ENCODE measurements around the gene IL3RA.
"Not testable (repeated sequence)": the region's sequence is repeated elsewhere in the genome, so short reads cannot be mapped to it uniquely, and the experiment has no call there.

Gene IL3RA

DNA sequence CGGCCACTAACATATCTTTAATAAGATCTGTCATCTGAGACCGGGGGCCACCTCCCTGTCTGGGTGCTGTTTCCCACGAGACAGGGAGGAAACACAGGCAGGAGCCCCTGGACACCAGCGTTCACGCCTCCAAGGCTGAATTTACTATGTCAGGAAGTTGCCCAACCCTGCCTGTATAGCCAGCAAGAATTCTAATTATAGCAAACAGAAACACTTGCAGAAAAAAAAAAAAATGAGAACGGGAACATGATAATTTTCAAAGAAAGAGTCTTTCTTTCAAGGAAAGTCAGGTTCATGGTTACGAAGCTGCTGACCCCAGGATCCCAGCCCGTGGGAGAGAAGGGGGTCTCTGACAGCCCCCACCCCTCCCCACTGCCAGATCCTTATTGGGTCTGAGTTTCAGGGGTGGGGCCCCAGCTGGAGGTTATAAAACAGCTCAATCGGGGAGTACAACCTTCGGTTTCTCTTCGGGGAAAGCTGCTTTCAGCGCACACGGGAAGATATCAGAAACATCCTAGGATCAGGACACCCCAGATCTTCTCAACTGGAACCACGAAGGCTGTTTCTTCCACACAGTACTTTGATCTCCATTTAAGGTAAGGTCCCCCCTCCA lies at the start of gene IL3RA:
Gene IL3RA, plus strand, starts transcription at position 455 of the 613 bp plus-strand sequence. CDS start 4,981 bp downstream, outside the sequence.
- no peak for DNase-seq (ENCODE audit: low read depth)
- TF ChIP-seq, protein P1, sequence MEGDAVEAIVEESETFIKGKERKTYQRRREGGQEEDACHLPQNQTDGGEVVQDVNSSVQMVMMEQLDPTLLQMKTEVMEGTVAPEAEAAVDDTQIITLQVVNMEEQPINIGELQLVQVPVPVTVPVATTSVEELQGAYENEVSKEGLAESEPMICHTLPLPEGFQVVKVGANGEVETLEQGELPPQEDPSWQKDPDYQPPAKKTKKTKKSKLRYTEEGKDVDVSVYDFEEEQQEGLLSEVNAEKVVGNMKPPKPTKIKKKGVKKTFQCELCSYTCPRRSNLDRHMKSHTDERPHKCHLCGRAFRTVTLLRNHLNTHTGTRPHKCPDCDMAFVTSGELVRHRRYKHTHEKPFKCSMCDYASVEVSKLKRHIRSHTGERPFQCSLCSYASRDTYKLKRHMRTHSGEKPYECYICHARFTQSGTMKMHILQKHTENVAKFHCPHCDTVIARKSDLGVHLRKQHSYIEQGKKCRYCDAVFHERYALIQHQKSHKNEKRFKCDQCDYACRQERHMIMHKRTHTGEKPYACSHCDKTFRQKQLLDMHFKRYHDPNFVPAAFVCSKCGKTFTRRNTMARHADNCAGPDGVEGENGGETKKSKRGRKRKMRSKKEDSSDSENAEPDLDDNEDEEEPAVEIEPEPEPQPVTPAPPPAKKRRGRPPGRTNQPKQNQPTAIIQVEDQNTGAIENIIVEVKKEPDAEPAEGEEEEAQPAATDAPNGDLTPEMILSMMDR (IDR thresholded peaks at IDR 0.05; ENCODE audit: insufficient read depth, low read depth, low read length, missing control alignments) = no peak
- H3K4me3 ChIP-seq (ENCODE audit: low read length) = no peak within 1 kb of the TSS

DNA sequence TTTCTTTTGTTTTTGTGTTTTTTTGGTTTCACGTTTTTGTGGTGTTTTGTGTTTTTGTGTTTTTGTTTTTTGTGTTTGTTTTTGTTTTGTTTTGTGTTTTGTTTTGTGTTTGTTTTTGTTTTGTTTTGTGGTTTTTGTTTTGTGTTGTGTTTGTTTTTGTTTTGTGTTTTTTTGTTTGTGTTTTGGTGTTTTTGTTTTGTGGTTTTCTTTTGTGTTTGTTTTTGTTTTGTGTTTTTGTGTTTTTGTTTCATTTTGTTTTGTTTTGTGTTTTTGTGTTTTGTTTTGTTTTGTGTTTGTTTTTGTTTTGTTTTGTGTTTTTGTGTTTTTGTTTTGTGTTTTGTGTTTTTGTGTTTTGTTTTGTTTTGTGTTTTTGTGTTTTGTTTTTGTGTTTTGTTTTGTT lies 47.0 kb upstream of the IL3RA start:
- DNase-seq (ENCODE audit: low read depth) = no peak
- H3K4me3 ChIP-seq (ENCODE audit: low read length) = no peak overlapping the region
- TF ChIP-seq, protein P1 (IDR thresholded peaks at IDR 0.05; ENCODE audit: insufficient read depth, low read depth, low read length, missing control alignments) = no peak

DNA sequence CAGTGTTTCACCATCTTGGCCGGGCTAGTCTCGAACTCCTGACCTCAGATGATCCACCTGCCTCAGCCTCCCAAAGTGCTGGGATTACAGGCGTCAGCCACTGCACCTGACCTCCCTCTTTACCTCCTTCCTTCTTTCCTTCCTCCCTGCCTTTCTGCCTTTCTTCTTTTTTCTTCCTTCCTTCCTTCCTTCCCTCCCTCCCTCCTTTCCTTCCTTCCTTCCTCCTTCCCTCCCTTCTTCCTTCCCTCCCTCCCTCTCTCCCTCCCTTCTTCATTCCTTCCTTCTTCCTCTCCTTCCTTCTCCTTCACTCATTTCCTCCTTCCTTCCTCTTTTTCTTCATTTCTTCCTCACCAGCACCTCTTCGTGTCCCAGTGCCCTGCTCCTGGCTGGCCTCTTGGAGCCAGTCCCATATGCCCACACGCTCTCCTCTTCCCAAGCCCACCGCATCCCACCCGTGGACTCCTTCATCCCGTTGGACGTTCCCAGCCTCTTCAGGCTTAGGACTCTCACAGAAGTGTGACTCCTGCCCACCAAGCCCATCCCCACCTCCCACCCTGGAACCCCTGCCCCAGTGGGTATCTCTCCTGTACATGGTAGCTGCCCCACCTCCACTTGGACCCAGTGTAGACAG lies 45.4 kb upstream of the IL3RA start:
- TF ChIP-seq, protein P1 (IDR thresholded peaks at IDR 0.05; ENCODE audit: insufficient read depth, low read depth, low read length, missing control alignments) = no peak
- H3K4me3 ChIP-seq (ENCODE audit: low read length) = no peak overlapping the region
- DNase-seq (ENCODE audit: low read depth) = no peak

DNA sequence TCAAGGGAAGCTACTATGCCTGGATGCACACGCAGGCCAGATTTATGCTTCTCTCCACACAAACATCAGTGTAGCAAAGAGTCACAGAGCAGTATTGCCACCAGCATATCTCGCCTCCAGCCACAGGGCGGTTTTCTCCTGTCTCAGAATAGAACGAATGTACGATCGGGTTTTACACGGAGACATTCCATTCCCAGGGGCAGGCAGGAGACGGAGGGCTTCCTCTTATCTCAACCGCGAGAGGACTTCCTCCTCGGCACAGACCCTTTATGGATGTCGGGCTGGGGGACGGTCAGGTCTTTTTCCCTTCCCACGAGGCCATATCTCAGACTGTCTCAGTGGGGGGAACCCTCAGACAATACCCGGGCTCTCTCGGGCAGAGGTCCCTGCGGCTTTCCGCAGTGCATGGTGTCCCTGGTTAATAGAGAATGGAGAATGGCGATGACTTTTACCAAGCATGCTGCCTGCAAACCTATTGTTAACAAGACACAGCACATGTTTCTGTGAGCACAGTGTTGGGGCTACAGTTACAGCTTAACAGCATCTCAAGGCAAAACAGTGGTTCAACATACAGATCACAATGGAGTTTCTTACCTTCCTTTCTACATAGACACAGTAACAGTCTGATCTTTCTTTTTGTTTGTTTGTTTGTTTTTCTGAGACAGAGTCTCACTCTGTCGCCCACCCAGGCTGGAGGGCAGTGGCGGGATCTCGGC lies 43.9 kb upstream of the IL3RA start:
- no peak overlapping the region for H3K4me3 ChIP-seq (ENCODE audit: low read length)
- DNase-seq (ENCODE audit: low read depth) = no peak
- TF ChIP-seq, protein P1 (IDR thresholded peaks at IDR 0.05; ENCODE audit: insufficient read depth, low read depth, low read length, missing control alignments) = no peak

DNA sequence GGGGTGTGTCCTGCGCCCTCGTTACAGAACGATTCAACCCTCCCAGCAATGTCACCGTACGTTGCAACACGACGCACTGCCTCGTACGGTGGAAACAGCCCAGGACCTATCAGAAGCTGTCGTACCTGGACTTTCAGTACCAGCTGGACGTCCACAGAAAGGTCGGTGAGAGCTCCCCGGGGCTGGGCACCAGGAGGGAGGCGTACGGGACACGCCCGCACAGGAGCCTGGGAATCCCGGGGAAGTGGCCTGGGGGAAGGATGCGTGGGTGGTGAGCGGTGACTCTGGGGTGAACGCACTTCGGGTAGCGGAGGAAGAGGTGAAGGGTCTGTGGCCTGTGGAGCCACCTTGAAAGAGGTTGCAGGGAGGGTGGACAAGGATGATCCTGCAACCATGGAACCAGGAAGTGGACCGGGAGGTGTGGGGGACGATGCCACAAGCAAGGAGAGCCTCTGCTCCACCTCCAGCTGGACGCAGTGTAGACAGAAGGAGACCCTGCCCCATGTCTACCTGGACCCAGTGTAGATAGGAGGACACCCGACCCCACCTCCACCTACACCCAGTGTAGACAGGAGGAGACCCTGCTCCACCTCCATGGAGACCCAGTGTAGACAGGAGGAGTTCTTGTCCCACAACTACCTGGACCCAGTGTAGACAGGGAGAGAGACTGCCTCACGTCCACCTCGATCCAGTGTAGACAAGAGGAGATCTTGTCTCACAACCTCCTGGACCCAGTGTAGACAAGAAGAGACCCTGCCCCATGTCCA lies 42.1 kb upstream of the IL3RA start:
- TF ChIP-seq, protein P1 (IDR thresholded peaks at IDR 0.05; ENCODE audit: insufficient read depth, low read depth, low read length, missing control alignments) = no peak
- no peak overlapping the region for H3K4me3 ChIP-seq (ENCODE audit: low read length)
- no peak for DNase-seq (ENCODE audit: low read depth)

DNA sequence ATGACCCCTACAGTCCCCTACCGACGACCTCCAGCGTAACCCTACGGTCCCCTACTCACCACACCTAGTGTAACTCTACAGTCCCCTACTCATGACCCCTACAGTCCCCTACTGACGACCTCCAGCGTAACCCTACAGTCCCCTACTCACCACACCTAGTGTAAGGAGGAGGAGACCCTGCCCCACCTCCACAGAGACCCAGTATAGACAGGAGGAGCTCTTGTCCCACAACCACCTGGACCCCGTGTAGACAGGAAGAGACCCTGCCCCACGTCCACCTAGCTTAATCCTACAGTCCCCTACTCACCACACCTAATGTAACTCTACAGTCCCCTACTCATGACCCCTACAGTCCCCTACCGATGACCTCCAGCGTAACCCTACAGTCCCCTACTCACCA lies 41.0 kb upstream of the IL3RA start:
- no peak overlapping the region for H3K4me3 ChIP-seq (ENCODE audit: low read length)
- TF ChIP-seq, protein P1 (IDR thresholded peaks at IDR 0.05; ENCODE audit: insufficient read depth, low read depth, low read length, missing control alignments) = no peak
- no peak for DNase-seq (ENCODE audit: low read depth)

DNA sequence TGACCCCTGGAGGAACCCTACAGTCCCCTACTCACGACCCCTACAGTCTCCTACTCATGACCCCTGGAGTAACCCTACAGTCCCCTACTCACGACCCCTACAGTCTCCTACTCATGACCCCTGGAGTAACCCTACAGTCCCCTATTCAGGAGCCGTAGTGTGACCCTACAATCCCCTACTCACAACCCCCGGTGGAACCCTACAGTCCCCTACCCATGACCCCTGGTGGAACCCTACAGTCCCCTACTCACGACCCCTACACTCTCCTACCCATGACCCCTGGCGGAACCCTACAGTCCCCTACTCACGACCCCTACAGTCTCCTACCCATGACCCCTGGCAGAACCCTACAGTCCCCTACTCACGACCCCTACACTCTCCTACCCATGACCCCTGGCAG lies 39.0 kb upstream of the IL3RA start:
- DNase-seq (ENCODE audit: low read depth); H3K4me3 ChIP-seq (ENCODE audit: low read length): not testable (repeated sequence)

Data from epithelial cell of esophagus (primary cell).